Fibroblast of skin of left quadriceps (primary cell): ENCODE results near the gene MYEF2.
A peak's percentile ranks its signal among the peaks of the same experiment; 100 is the strongest.

Source experiments
- DNase-seq, 2 experiments: peaks; one replicate each; pipeline ENCODE4 v3.0.0-alpha.2; 2013; ENCODE audit warnings: low read depth in 2 of 2

The MYEF2 gene

GRCh38 chr15:48177766-48178647, at the start of gene MYEF2:
TSS of gene MYEF2 (minus strand) at chr15:48178295. CDS start at chr15:48178237, 58 bp downstream.
- peak; percentile 29 to 46 for DNase-seq

- no peak for DNase-seq
These were observed 47.7 kb upstream of the MYEF2 start for GRCh38 chr15:48225771-48226170.

GRCh38 chr15:48222627-48223026, 44.5 kb upstream of the MYEF2 start:
- DNase-seq: no peak

- no peak for DNase-seq
These were observed 43.8 kb upstream of the MYEF2 start for GRCh38 chr15:48221885-48222284.

GRCh38 chr15:48221261-48221660, 43.2 kb upstream of the MYEF2 start:
- no peak for DNase-seq

- DNase-seq: no peak
These were observed 27.9 kb upstream of the MYEF2 start, which contains the start of gene SLC12A1 for GRCh38 chr15:48205981-48206380. TSS of gene SLC12A1 (plus strand) at chr15:48206302. CDS start at chr15:48207720, 1,418 bp downstream.

- DNase-seq: no peak
These were observed 24.0 kb upstream of the MYEF2 start for GRCh38 chr15:48202068-48202467.

GRCh38 chr15:48191574-48192225, 13.6 kb upstream of the MYEF2 start, which contains the start of gene CTXN2:
TSS of gene CTXN2 (plus strand) at chr15:48191665. CDS start at chr15:48201301, 9,636 bp downstream.
- DNase-seq: no peak

GRCh38 chr15:48190932-48191573, 13.0 kb upstream of the MYEF2 start:
- DNase-seq: peak; percentile 54 to 56

GRCh38 chr15:48186271-48186670, 8.2 kb upstream of the MYEF2 start:
- DNase-seq: no peak

- DNase-seq: no peak
These were observed 7.4 kb upstream of the MYEF2 start for GRCh38 chr15:48185529-48185928.

GRCh38 chr15:48182749-48183148, 4.7 kb upstream of the MYEF2 start:
- DNase-seq: no peak

GRCh38 chr15:48178648-48178931, 495 bp upstream of the MYEF2 start:
- DNase-seq: no peak

GRCh38 chr15:48177383-48177765, 721 bp downstream of the MYEF2 start:
- no peak for DNase-seq

GRCh38 chr15:48176957-48177356, 1.1 kb downstream of the MYEF2 start:
- no peak for DNase-seq

GRCh38 chr15:48176112-48176511, 2.0 kb downstream of the MYEF2 start:
- no peak for DNase-seq

GRCh38 chr15:48175126-48175525, 3.0 kb downstream of the MYEF2 start:
- no peak for DNase-seq

- no peak for DNase-seq
These were observed 7.1 kb downstream of the MYEF2 start for GRCh38 chr15:48170981-48171380.

GRCh38 chr15:48168616-48169015, 9.5 kb downstream of the MYEF2 start:
- DNase-seq: no peak

- DNase-seq: no peak
These were observed 24.6 kb downstream of the MYEF2 start for GRCh38 chr15:48153526-48153925.

GRCh38 chr15:48149858-48150257, 28.2 kb downstream of the MYEF2 start:
- DNase-seq: peak; percentile 32 to 40

- DNase-seq: no peak
These were observed 30.7 kb downstream of the MYEF2 start for GRCh38 chr15:48147358-48147757.

GRCh38 chr15:48145923-48146322, 32.2 kb downstream of the MYEF2 start:
- DNase-seq: no peak
